ENCODE data around the gene BUD23. TPM values are rescaled to one million over a fixed set of nuclear protein-coding genes. Genes with fewer than 3 reads are reported as not detected.
"Not testable (repeated sequence)": the region's sequence is repeated elsewhere in the genome, so short reads cannot be mapped to it uniquely, and the experiment has no call there.

The BUD23 gene
- total RNA-seq, 1 donor from 2014 or later: 38.0 TPM

- peak; percentile 28 to 73 for DNase-seq (ENCODE audit: low read depth in 2 of 2)
Measured at GRCh38 chr7:73718905-73719805, 35.8 kb downstream of the BUD23 start, which contains the start of gene STX1A. Gene STX1A, minus strand, starts transcription at chr7:73719669. Its CDS starts 38 bp downstream, at chr7:73719631.

- no peak for DNase-seq (ENCODE audit: low read depth in 2 of 2)
Measured at GRCh38 chr7:73719806-73720169, 36.4 kb downstream of the BUD23 start.

GRCh38 chr7:73720443-73720842, 37.0 kb downstream of the BUD23 start:
- DNase-seq (ENCODE audit: low read depth in 2 of 2): not testable (repeated sequence)

- DNase-seq (ENCODE audit: low read depth in 2 of 2): no peak
Measured at GRCh38 chr7:73721377-73721817, 38.0 kb downstream of the BUD23 start.

- DNase-seq (ENCODE audit: low read depth in 2 of 2): not testable (repeated sequence)
Measured at GRCh38 chr7:73722182-73722581, 38.8 kb downstream of the BUD23 start.

GRCh38 chr7:73722785-73723184, 39.4 kb downstream of the BUD23 start:
- DNase-seq (ENCODE audit: low read depth in 2 of 2): no peak

- no peak for DNase-seq (ENCODE audit: low read depth in 2 of 2)
Measured at GRCh38 chr7:73723813-73724212, 40.4 kb downstream of the BUD23 start.

DNA sequence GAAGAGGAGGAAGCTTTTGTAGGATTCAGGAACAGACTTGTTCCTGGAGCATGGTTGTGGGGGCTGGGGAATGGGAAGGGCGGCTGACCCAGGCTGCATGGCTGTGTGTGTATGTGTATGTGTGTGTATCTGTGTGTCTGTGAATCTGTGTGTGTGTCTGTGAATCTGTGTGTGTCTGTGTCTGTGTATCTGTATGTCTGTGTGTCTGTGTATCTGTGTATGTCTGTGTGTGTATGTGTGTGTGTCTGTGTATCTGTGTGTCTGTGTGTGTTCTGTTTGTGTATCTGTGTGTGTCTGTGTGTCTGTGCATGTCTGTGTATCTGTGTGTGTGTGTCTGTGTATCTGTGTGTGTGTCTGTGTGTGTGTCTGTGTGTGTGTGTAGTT, 42.7 kb downstream of the BUD23 start:
- no peak for DNase-seq (ENCODE audit: low read depth in 2 of 2)

- no peak for DNase-seq (ENCODE audit: low read depth in 2 of 2)
Measured at GRCh38 chr7:73727952-73728351, 44.6 kb downstream of the BUD23 start.

DNA sequence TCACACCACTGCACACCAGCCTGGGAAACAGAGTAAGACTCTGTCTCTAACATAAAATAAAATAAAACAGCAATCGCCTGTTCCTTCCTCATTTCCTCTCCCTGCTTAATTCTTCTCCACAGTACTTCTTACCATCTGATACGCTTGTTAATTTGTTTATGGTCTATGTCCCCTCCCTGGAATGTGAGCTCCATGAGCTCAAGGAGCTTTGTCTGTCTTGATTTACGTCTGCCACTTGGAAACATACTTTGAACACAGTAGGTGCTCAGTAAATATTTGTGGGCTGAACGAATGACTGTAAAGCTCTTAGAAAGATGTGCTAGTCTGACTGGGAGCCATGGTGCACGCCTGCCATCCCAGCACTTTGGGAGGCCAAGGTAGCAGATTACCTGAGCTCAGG, 45.2 kb downstream of the BUD23 start:
- no peak for DNase-seq (ENCODE audit: low read depth in 2 of 2)

- DNase-seq (ENCODE audit: low read depth in 2 of 2): no peak
Measured at GRCh38 chr7:73730485-73730884, 47.1 kb downstream of the BUD23 start.

GRCh38 chr7:73732397-73732796, 49.0 kb downstream of the BUD23 start:
- DNase-seq (ENCODE audit: low read depth in 2 of 2): no peak

- peak; percentile 32 to 83 for DNase-seq (ENCODE audit: low read depth in 2 of 2)
Measured at GRCh38 chr7:73734619-73735527, 51.5 kb downstream of the BUD23 start.

GRCh38 chr7:73735528-73735905, 52.1 kb downstream of the BUD23 start:
- no peak for DNase-seq (ENCODE audit: low read depth in 2 of 2)

DNA sequence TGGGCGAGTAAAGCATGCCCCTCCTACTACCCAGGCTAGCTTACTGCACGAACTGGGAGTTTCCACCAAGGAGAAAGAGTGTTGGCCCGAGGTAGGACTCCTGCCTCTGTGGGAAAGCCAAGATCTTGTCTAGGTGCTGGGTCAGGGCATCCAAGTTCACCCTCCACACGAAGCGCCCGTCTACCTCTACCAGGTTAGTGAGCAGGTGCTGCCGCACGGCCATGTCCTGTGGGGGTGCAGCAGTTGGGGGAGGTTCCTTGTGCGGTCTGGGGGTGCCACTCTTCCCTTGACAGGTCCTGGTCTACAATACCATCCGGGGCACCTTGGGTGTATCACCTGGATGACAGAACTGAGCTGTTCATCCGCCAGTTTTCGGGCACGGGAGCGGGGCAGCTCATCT, 53.5 kb downstream of the BUD23 start:
- DNase-seq (ENCODE audit: low read depth in 2 of 2): no peak

GRCh38 chr7:73737491-73738219, 54.3 kb downstream of the BUD23 start:
- DNase-seq (ENCODE audit: low read depth in 2 of 2): no peak

- peak in 1 of 2 donors; percentile 46 for DNase-seq (ENCODE audit: low read depth in 2 of 2)
Measured at GRCh38 chr7:73738220-73738611, 54.8 kb downstream of the BUD23 start.

GRCh38 chr7:73738612-73739386, 55.4 kb downstream of the BUD23 start, which contains the start of gene ABHD11:
Gene ABHD11, minus strand, starts transcription at chr7:73738802. Its CDS starts 32 bp downstream, at chr7:73738770.
- DNase-seq (ENCODE audit: low read depth in 2 of 2): peak; percentile 87 to 96

DNA sequence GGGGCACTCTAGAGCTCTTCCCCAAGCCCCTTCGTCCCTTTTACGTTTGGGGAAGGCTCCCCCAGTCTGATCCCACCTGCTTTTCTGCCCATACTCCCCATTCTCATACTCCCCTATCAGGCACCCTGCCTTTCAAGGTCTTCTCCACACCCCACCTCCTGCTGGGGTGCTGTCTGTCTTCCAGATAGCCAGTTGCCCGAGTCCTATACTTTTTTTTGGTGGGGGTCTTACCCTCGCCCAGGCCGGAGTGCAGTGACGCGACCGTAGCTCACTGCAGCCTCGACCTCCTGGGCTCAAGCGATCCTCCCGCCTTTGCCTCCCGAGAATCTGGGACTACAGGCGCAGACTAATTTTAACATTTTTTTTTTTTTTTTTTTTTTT, 56.0 kb downstream of the BUD23 start:
- DNase-seq (ENCODE audit: low read depth in 2 of 2): no peak

GRCh38 chr7:73740212-73740611, 56.8 kb downstream of the BUD23 start:
- no peak for DNase-seq (ENCODE audit: low read depth in 2 of 2)

GRCh38 chr7:73740771-73741170, 57.4 kb downstream of the BUD23 start:
- no peak for DNase-seq (ENCODE audit: low read depth in 2 of 2)
